Duodenal mucosa (tissue), 2 donors: ENCODE measurements around the gene LSM12.

ENCODE experiments used
- H3K27ac ChIP-seq: one replicate; pipeline ENCODE4 v1.7.0; 2013; ENCODE audit warnings: low read depth, low read length
- H3K27me3 ChIP-seq, 2 donors: one replicate each; pipeline ENCODE4 v1.7.0; 2013; ENCODE audit warnings: low read length in 2 of 2, control low read depth in 1 of 2; ENCODE audit not compliant: insufficient read depth in 2 of 2, control insufficient read depth in 1 of 2
- H3K36me3 ChIP-seq, 2 donors: one replicate each; pipeline ENCODE4 v1.7.0; 2013; ENCODE audit warnings: low read length in 2 of 2, control low read depth in 1 of 2; ENCODE audit not compliant: insufficient read depth in 2 of 2, control insufficient read depth in 1 of 2
- H3K4me1 ChIP-seq, 2 donors: one replicate each; pipeline ENCODE4 v1.7.0; 2013; ENCODE audit warnings: low read length in 2 of 2, control low read depth in 1 of 2; ENCODE audit not compliant: insufficient read depth in 2 of 2, control insufficient read depth in 1 of 2
- H3K4me3 ChIP-seq, 2 donors: one replicate each; pipeline ENCODE4 v1.7.0; 2013; ENCODE audit warnings: low read length in 2 of 2, low read depth in 1 of 2
- H3K9ac ChIP-seq, 2 donors: one replicate each; pipeline ENCODE4 v1.7.0; 2013; ENCODE audit warnings: low read length in 2 of 2, low read depth in 1 of 2
- H3K9me3 ChIP-seq, 2 donors: one replicate each; pipeline ENCODE4 v1.7.0; 2013; ENCODE audit warnings: low read length in 2 of 2, control low read depth in 1 of 2; ENCODE audit not compliant: control insufficient read depth in 1 of 2

LSM12 gene

GRCh38 chr17:44084921-44085320 is 18.4 kb upstream of the LSM12 start:
- H3K36me3 ChIP-seq: peaks cover 4 to 51% of the 10 kb centered on the region in 2 donors
- H3K9ac ChIP-seq: no peak overlapping the region
- no peaks in the 10 kb centered on the region for H3K27me3 ChIP-seq

GRCh38 chr17:44084131-44084538 is 17.7 kb upstream of the LSM12 start:
- no peaks in the 10 kb centered on the region for H3K27me3 ChIP-seq
- H3K4me3 ChIP-seq: no peak overlapping the region
- peaks cover 4 to 54% of the 10 kb centered on the region in 2 donors for H3K36me3 ChIP-seq
- H3K4me1 ChIP-seq: peaks cover 0 to 4% of the 10 kb centered on the region in 2 donors
- H3K9me3 ChIP-seq: no peaks in the 10 kb centered on the region
- H3K27ac ChIP-seq: no peak overlapping the region
- H3K9ac ChIP-seq: no peak overlapping the region

More at GRCh38 chr17:44084921-44085320, 18.4 kb upstream of the LSM12 start:
- Histone ChIP-seq H3K27ac (no peak overlapping the region), H3K9me3 (no peaks in the 10 kb centered on the region), H3K4me1 (peaks cover 0 to 4% of the 10 kb centered on the region in 2 donors), H3K4me3 (no peak overlapping the region)

- peaks cover 0 to 4% of the 10 kb centered on the region in 2 donors for H3K4me1 ChIP-seq
- no peak overlapping the region for H3K4me3 ChIP-seq
- H3K27ac ChIP-seq: no peak overlapping the region
- H3K9me3 ChIP-seq: no peaks in the 10 kb centered on the region
- H3K27me3 ChIP-seq: no peaks in the 10 kb centered on the region
- H3K9ac ChIP-seq: no peak overlapping the region
- H3K36me3 ChIP-seq: peaks cover 4 to 58% of the 10 kb centered on the region in 2 donors
Measured at GRCh38 chr17:44083250-44083849, 16.9 kb upstream of the LSM12 start.

GRCh38 chr17:44082256-44082927 is 15.9 kb upstream of the LSM12 start:
- Histone ChIP-seq H3K27ac (no peak overlapping the region), H3K27me3 (no peaks in the 10 kb centered on the region), H3K9ac (no peak overlapping the region), H3K36me3 (peaks cover 8 to 66% of the 10 kb centered on the region in 2 donors), H3K4me3 (no peak overlapping the region), H3K9me3 (no peaks in the 10 kb centered on the region), H3K4me1 (peaks cover 0 to 4% of the 10 kb centered on the region in 2 donors)

- Histone ChIP-seq H3K27me3 (no peaks in the 10 kb centered on the region), H3K36me3 (peaks cover 15 to 72% of the 10 kb centered on the region in 2 donors), H3K9me3 (no peaks in the 10 kb centered on the region), H3K9ac (no peak overlapping the region), H3K4me1 (no peaks in the 10 kb centered on the region), H3K27ac (no peak overlapping the region), H3K4me3 (no peak overlapping the region)
Measured at GRCh38 chr17:44081681-44082080, 15.2 kb upstream of the LSM12 start.

GRCh38 chr17:44079877-44080821 is 13.7 kb upstream of the LSM12 start:
- peak overlapping the region in 1 of 2 donors; percentile 18 for H3K9ac ChIP-seq
- H3K4me1 ChIP-seq: no peaks in the 10 kb centered on the region
- H3K27ac ChIP-seq: no peak overlapping the region
- H3K9me3 ChIP-seq: no peaks in the 10 kb centered on the region
- no peaks in the 10 kb centered on the region for H3K27me3 ChIP-seq
- peaks cover 25 to 83% of the 10 kb centered on the region in 2 donors for H3K36me3 ChIP-seq
- H3K4me3 ChIP-seq: no peak overlapping the region

GRCh38 chr17:44078412-44078811 is 11.9 kb upstream of the LSM12 start:
- H3K9ac ChIP-seq: no peak overlapping the region
- H3K4me1 ChIP-seq: no peaks in the 10 kb centered on the region
- no peak overlapping the region for H3K4me3 ChIP-seq
- H3K27ac ChIP-seq: no peak overlapping the region
- no peaks in the 10 kb centered on the region for H3K9me3 ChIP-seq
- peaks cover 32 to 79% of the 10 kb centered on the region in 2 donors for H3K36me3 ChIP-seq
- no peaks in the 10 kb centered on the region for H3K27me3 ChIP-seq

GRCh38 chr17:44077595-44077909 is 11.1 kb upstream of the LSM12 start:
- Histone ChIP-seq H3K9ac (no peak overlapping the region), H3K4me3 (no peak overlapping the region), H3K27me3 (no peaks in the 10 kb centered on the region), H3K4me1 (no peaks in the 10 kb centered on the region), H3K9me3 (no peaks in the 10 kb centered on the region), H3K27ac (no peak overlapping the region), H3K36me3 (peaks cover 29 to 70% of the 10 kb centered on the region in 2 donors)

- H3K4me3 ChIP-seq: no peak overlapping the region
- H3K4me1 ChIP-seq: peaks cover under 1 to 2% of the 10 kb centered on the region in 2 donors
- peaks cover 29 to 64% of the 10 kb centered on the region in 2 donors for H3K36me3 ChIP-seq
- no peak overlapping the region for H3K9ac ChIP-seq
- H3K27ac ChIP-seq: no peak overlapping the region
- no peaks in the 10 kb centered on the region for H3K9me3 ChIP-seq
- H3K27me3 ChIP-seq: no peaks in the 10 kb centered on the region
Measured at GRCh38 chr17:44076716-44077594, 10.5 kb upstream of the LSM12 start.
